Neural cell (in vitro differentiated cells): ENCODE data around the gene NOL11.

ENCODE experiments used
- CTCF ChIP-seq: fragments of 450-650 bp; IDR thresholded peaks from 2 replicates; pipeline ENCODE4 v1.5.1; 2014; ENCODE audit warnings: antibody characterized with exemption, mild to moderate bottlenecking, moderate library complexity; ENCODE audit not compliant: poor library complexity, severe bottlenecking
- EP300 ChIP-seq: fragments of 450-650 bp; conservative IDR thresholded peaks from 2 replicates; pipeline ENCODE4 v1.6.1; 2014; ENCODE audit warnings: antibody characterized with exemption, mild to moderate bottlenecking, moderate library complexity; ENCODE audit not compliant: poor library complexity, severe bottlenecking
- RAD21 ChIP-seq: fragments of 450-650 bp; conservative IDR thresholded peaks from 2 replicates; pipeline ENCODE4 v1.6.1; 2014; ENCODE audit warnings: antibody characterized with exemption, mild to moderate bottlenecking, moderate library complexity

- no peak for TF ChIP-seq CTCF
- TF ChIP-seq RAD21, result no peak
- no peak for TF ChIP-seq EP300
These were observed 52.8 kb downstream of the NOL11 start for GRCh38 chr17:67770539-67770938.
